HG02938 (cell line): ENCODE data around the gene KYAT1.

Experiments used
- ATAC-seq: cut with Tn5 transposase; IDR thresholded peaks from one replicate; pipeline ENCODE4 v1.9.1; 2021; ENCODE audit warnings: mild to moderate bottlenecking, moderate library complexity; ENCODE audit not compliant: unreplicated experiment

KYAT1 gene

GRCh38 chr9:128881884-128882676 lies at the start of gene KYAT1, which contains the start of gene LRRC8A:
TSS of gene KYAT1 (minus strand) at chr9:128881950. CDS start at chr9:128845405, 36,545 bp downstream.
TSS of gene LRRC8A (plus strand) at chr9:128882133. CDS start at chr9:128907165, 25,032 bp downstream.
- peak; percentile 80 for ATAC-seq

GRCh38 chr9:128929560-128929959 lies 47.8 kb upstream of the KYAT1 start:
- ATAC-seq = no peak

GRCh38 chr9:128928624-128929023 lies 46.9 kb upstream of the KYAT1 start:
- ATAC-seq = no peak

DNA sequence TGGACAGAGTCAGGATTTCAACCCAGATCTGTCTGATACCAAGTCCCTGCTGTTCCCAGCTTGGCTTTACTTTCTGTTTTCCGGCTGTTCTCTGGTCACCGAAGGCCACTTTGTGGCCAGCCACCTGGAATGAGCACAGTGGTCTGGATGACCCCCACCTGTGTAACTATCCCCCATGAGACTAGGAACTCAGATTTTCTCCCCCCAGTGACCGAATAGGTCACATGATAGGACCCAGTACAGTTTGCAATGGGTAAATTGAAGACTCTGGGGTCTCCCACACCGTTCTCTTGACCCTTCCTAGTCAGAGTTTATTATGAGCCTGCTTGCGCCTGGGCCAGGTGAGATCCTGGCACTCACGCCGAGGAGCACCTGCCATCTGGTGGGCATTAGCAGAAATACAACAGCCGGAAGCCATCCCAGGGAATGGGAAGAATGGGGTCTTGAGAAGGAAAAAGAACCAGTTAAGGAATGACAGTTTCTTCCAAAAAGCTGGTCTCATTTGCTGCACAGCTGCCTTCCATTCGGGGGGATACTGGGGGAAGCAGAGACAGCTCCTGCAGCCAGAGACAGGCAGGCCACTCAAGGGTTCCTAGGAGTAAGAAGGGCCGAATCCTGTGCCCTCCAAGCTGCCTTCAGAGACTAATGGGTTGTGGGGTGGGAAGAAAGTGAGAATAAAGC lies 46.1 kb upstream of the KYAT1 start:
- no peak for ATAC-seq

DNA sequence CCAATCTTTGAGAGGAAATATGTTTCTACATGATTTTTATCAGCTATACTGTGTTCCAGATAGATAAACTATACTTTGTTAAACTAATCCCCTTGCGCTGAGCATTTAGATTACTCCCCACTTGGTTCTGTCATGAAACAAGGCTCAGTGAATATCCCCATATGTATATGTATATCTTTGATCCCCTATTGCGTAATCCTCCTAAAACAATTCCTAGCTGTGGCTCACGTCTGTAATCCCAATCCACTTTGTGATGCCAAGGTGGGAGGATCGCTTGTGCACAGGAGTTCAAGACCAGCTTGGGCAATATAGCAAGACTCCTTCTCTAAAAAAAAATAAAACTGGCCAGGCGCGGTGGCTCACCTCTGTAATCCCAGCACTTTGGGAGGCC lies 41.7 kb upstream of the KYAT1 start:
- ATAC-seq = no peak

- no peak for ATAC-seq
These were observed 40.4 kb upstream of the KYAT1 start for GRCh38 chr9:128921881-128922763.

- no peak for ATAC-seq
These were observed 38.8 kb upstream of the KYAT1 start, which contains the start of gene PHYHD1 for GRCh38 chr9:128920381-128921058. TSS of gene PHYHD1 (plus strand) at chr9:128920982. CDS start at chr9:128922324, 1,342 bp downstream.

GRCh38 chr9:128919402-128920089 lies 37.8 kb upstream of the KYAT1 start:
- ATAC-seq = no peak

- ATAC-seq = no peak
These were observed 37.2 kb upstream of the KYAT1 start for GRCh38 chr9:128918921-128919320.

DNA sequence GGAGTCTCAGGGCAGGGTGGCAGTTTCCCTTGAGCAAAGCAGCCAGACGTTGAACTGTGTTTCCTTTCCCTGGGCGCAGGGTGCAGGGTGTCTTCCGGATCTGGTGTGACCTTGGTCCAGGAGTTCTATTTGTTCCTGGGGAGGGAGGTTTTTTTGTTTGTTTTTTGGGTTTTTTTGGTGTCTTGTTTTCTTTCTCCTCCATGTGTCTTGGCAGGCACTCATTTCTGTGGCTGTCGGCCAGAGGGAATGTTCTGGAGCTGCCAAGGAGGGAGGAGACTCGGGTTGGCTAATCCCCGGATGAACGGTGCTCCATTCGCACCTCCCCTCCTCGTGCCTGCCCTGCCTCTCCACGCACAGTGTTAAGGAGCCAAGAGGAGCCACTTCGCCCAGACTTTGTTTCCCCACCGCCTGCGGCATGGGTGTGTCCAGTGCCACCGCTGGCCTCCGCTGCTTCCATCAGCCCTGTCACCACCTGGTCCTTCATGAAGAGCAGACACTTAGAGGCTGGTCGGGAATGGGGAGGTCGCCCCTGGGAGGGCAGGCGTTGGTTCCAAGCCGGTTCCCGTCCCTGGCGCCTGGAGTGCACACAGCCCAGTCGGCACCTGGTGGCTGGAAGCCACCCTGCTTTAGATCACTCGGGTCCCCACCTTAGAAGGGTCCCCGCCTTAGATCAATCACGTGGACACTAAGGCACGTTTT lies 35.5 kb upstream of the KYAT1 start:
- ATAC-seq = no peak

DNA sequence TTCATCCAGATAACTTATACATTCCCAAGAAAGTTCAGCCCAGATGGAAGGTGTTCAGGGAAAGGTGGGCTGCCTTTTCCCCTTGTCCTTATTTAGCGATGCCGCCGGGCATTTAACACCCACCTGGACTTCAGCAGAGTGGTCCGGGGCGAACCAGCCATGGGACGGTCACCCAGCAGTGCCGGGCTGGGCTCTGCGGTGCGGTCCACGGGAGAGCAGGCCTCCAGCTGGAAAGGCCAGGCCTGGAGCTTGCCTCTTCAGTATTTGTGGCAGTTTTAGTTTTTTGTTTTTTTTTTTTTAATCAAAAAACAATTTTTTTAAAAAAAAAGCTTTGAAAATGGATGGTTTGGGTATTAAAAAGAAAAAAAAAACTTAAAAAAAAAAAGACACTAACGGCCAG lies 35.0 kb upstream of the KYAT1 start:
- no peak for ATAC-seq

GRCh38 chr9:128916204-128916603 lies 34.5 kb upstream of the KYAT1 start:
- no peak for ATAC-seq

GRCh38 chr9:128913995-128914772 lies 32.4 kb upstream of the KYAT1 start:
- no peak for ATAC-seq

- no peak for ATAC-seq
These were observed 31.5 kb upstream of the KYAT1 start for GRCh38 chr9:128913048-128913900.

- no peak for ATAC-seq
These were observed 30.6 kb upstream of the KYAT1 start for GRCh38 chr9:128912270-128912853.

- no peak for ATAC-seq
These were observed 29.8 kb upstream of the KYAT1 start for GRCh38 chr9:128911529-128912035.

DNA sequence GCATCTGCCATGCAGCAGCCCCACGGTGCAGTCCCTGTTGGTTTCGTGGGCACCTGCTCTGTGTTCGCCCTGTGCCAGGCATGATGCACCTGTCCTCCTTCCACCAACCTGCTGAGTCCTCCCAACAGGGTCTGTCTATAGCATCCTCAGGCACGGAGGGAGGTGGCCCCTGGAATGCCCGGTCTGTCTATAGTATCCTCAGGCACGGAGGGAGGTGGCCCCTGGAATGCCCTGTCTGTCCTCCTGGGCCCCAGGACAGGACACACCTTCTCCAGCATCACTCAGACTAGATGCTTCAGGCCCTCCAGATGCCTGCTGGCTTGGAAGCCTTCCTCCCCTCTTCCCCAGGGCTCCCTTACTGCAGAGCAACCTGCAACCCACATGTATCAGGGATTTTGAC lies 29.2 kb upstream of the KYAT1 start:
- ATAC-seq = no peak
